ENCODE results near the gene CNTNAP3B.
"Not testable (repeated sequence)": the region's sequence is repeated elsewhere in the genome, so short reads cannot be mapped to it uniquely, and the experiment has no call there.

CNTNAP3B gene

GRCh38 chr9:41974906-41975305 lies 154.3 kb downstream of the CNTNAP3B start:
- FAIRE-seq, result not testable (repeated sequence)

- FAIRE-seq, result not testable (repeated sequence)
Observed at GRCh38 chr9:41953007-41953406, 176.2 kb downstream of the CNTNAP3B start.

DNA sequence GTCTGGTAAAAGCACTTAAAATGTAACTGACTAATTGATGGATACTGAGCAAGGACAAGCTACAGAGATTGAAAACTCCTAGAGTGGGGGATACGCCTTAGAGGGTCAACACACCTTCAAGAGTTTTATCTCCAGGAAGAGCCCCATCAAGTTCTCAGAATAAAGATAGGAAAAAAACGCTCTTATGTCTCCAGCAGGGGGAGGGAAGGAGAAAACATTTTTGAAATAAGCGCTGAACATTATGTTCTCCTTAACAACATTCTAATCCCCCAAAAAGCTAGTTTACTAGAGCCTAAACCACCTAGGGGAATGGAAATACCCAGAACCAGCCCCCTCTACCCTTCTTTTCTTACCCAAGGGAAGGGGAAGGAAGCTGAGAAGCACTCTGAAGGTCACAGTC lies 187.5 kb downstream of the CNTNAP3B start:
- FAIRE-seq, result not testable (repeated sequence)

DNA sequence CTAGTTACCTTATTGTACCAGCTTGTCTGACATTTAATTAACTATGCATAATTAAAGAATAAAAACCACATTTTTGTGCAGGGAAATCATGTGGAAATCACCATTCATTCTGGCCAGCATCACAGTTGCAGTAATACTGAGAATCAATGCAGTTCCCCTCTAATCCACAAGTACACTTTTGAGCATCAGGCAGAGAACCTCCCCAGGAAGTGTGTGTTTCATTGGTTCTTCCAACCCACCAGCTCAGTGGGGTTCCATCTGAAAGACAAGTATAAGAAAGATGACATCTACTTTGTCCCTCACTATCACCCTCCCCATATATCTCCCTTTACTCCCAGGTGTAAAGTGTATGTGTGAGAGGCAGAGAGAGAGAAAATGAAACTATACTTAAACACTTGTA lies 191.1 kb downstream of the CNTNAP3B start:
- FAIRE-seq, result not testable (repeated sequence)

- not testable (repeated sequence) for FAIRE-seq
Observed at GRCh38 chr9:41935727-41936126, 193.5 kb downstream of the CNTNAP3B start.

DNA sequence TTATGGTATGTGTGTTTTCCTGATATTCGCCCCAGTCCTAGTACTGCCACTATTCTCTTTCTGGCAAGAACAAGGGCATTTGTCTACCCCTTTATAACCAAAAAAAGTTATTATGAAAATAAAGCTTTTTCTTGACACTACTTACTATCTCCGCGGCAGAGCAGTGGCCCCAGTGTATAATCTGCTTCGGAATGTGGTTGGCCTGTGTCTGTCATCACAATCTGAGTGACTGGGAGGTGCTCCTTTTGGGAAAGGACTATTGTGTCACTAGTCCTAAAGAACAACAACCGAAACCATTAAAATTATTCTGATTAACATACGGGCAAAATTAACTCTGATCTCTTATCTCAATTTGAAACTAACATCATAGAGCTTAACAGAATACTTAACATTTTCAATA lies 200.1 kb downstream of the CNTNAP3B start:
- not testable (repeated sequence) for FAIRE-seq

DNA sequence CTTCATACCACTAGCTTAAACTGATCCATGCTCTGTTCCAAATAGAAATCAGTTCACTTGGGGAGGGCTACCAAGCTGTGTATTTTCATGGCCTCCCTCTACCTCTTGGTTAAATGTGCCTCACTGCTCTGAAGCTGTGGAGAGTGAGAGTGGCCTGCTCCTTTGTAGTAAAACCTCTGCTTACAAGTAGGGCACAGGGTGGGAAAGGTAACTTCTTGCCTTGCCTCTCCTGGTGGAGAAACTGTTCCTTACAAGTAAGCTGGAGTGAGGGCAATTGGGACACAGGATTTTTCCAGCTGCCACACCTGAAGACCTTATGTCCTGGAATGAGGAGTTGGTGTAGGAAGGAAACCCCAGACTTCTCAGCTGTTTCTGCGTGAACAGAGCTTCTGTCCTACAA lies 211.9 kb downstream of the CNTNAP3B start:
- not testable (repeated sequence) for FAIRE-seq

GRCh38 chr9:41905488-41905887 lies 223.7 kb downstream of the CNTNAP3B start:
- FAIRE-seq, result not testable (repeated sequence)

- not testable (repeated sequence) for FAIRE-seq
Observed at GRCh38 chr9:41902762-41903161, 226.5 kb downstream of the CNTNAP3B start.

DNA sequence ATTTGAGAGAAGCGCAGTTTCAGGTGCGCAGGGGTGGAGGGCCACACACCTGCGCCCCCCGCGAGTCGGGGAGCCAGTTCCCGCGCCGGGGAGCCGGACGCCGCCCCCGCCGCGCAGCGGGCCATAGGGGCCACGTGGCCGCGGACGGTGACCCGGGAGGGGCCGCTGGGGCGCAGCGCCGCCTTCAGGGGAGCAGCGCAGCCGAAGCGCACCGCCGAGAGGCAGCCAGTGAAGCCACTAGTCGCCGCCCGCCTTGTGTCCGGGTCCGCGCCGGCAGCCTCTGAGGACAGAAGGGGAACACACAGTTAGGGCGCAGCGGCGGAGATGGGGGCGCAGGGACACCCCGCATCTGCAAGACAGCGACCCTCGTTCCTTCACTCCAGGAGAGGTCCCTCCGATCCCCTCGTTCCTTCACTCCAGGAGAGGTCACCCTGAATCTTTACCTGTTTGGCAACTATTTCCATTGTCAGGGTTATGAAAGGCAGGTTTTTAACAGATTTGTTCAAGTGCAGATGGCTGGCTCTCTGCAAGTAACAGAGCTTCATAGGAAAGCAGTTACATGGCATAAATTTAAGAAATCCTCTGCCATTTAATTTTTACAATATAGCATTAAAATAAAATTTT lies 230.4 kb downstream of the CNTNAP3B start:
- FAIRE-seq, result not testable (repeated sequence)

DNA sequence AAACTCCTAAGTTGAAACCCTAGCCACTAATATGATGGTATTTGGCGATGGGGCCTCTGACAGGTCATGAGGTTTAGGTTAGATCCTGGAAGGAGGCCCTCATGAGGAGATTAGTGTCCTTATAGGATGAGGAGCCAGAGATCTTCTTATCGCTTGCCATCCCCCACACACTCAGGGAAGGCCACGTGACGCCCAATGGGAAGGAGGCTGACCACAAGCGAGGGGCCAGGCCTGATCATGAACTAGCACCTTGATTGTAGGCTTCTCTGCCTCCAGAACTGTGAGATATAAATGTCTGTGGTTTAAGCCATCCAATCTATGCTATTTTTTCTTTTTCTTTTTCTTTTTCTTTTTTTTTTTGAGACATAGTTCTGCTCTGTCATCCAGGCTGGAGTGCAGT lies 254.7 kb downstream of the CNTNAP3B start:
- not testable (repeated sequence) for FAIRE-seq

- not testable (repeated sequence) for FAIRE-seq
Observed at GRCh38 chr9:41855422-41855821, 273.8 kb downstream of the CNTNAP3B start.

DNA sequence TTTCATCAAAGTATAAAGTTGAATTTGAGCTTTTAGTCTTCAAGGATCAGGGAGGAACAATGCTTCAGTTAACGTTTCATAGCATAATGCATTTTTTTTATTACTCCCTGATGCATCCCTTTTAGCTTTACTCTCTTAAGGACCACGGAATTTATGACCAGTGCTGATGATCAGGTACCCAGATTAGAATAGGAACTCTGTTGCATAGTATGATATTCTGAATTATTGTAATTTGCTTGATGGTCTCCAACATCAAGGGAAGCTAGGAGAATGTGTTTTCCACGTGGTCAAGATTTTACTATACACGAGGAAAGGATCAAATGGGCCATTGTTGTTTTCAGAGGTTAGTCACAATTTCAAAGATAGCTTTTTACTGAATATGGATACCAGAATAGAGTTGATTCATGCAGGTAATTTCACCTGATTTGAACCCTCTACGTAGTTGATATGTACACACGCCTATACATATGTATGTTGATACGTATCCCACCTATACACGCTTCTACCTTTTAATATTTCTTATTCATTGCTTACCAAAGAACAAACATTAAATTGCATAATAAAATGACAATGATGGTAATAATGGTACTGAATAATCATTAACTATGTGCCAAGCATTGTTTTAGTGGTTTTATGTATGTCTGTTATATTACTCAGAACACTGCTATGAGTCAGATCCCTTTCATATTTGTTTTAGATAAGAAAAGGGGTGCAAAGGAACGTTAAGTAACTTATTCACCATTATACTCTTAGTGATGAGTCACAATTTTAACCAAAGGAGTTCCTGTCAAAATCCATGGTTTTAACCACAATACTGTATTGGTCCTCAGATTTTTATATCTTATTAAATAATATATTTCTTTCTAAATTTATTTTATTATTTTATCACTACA lies 277.1 kb downstream of the CNTNAP3B start:
- not testable (repeated sequence) for FAIRE-seq

- not testable (repeated sequence) for FAIRE-seq
Observed at GRCh38 chr9:41847829-41848228, 281.4 kb downstream of the CNTNAP3B start.
